Left lung (tissue), 10 donors: ENCODE measurements around the gene ZSWIM6. TPM values are rescaled to one million over a fixed set of nuclear protein-coding genes. Genes with fewer than 3 reads are reported as not detected.

Experiments used
- ATAC-seq: fragments of 200-7000 bp; cut with Tn5 transposase; one replicate; pipeline ENCODE4 v1.9.1; 2020; ENCODE audit warnings: moderate library complexity
- DNase-seq, 4 donors: peaks; one replicate each; pipeline ENCODE4 v3.0.0-alpha.2; 2013 to 2020
- H3K27ac ChIP-seq, 2 donors: fragments of 200-600 bp; sonication (generic) in 1 of 2; one replicate each; pipeline versions ENCODE4 v1.5.0 to v1.8.0; 2020 to 2021
- H3K27me3 ChIP-seq, 2 donors: fragments of 200-600 bp; sonication (generic) in 1 of 2; one replicate each; pipeline versions ENCODE4 v1.5.0 to v1.8.0; 2020 to 2021
- H3K36me3 ChIP-seq, 2 donors: fragments of 200-600 bp; sonication (generic) in 1 of 2; one replicate each; pipeline versions ENCODE4 v1.5.0 to v1.8.0; 2020 to 2021
- H3K4me1 ChIP-seq, 2 donors: fragments of 200-600 bp; one replicate each; pipeline ENCODE4 v1.8.0; 2021
- H3K4me3 ChIP-seq, 2 donors: fragments of 200-600 bp; sonication (generic) in 1 of 2; one replicate each; pipeline versions ENCODE4 v1.5.0 to v1.8.0; 2020 to 2021; ENCODE audit warnings: mild to moderate bottlenecking in 1 of 2
- H3K9me3 ChIP-seq, 2 donors: fragments of 200-600 bp; sonication (generic) in 1 of 2; one replicate each; pipeline versions ENCODE4 v1.5.0 to v1.8.0; 2020 to 2021
- CTCF ChIP-seq, 2 donors: fragments of 200-600 bp; sonication (generic) in 1 of 2; IDR thresholded peaks; one replicate each; pipeline versions ENCODE4 v1.5.0 to v1.8.0; 2021; ENCODE audit warnings: antibody characterized with exemption in 2 of 2
- intact Hi-C, 2 donors: fragments of 100-400 bp; cut with DNase I; formaldehyde crosslinking; loops; one replicate each; pipeline versions ENCODE4 v1.11.2 to v1.14.2; 2022
- polyA plus RNA-seq, 6 donors: library from polyadenylated mRNA; unstranded; fragments of 120-200 nt; gene quantifications; one replicate each; pipeline ENCODE4 v1.2.1, GENCODE V29; 2013; ENCODE audit not compliant: insufficient read length in 6 of 6
- total RNA-seq, 2 donors: library from RNA; stranded (reverse); fragmentation: NEBNext Ultra II Directional; extraction: Animal tissue kit (Norgen Biotek cat#: 25700); gene quantifications; one replicate each; pipeline ENCODE4 v1.2.1, GENCODE V29; 2021
- donor health status: DM: no; HTN: yes; CAD: no.
- donor health status: DM: no; HTN: no; CAD: no.

Gene ZSWIM6
- total and polyA plus RNA-seq, 8 donors, result 17.5 to 24.4 (median 22.3) TPM

- Histone ChIP-seq H3K27me3 (no peaks in the 10 kb centered on the region), H3K27ac (no peak overlapping the region), H3K9me3 (no peaks in the 10 kb centered on the region), H3K36me3 (no peaks in the 10 kb centered on the region), H3K4me3 (no peak overlapping the region), H3K4me1 (no peaks in the 10 kb centered on the region)
- DNase-seq, result no peak
- intact Hi-C loops, result no loop called here
- no peak for TF ChIP-seq CTCF (IDR thresholded peaks at IDR 0.05)
- ATAC-seq, result no peak
Observed at GRCh38 chr5:61366497-61367240, 34.6 kb downstream of the ZSWIM6 start.

- intact Hi-C loops, result no loop called here
- Histone ChIP-seq H3K9me3 (no peaks in the 10 kb centered on the region), H3K4me3 (no peak overlapping the region), H3K27ac (no peak overlapping the region), H3K27me3 (no peaks in the 10 kb centered on the region), H3K36me3 (no peaks in the 10 kb centered on the region), H3K4me1 (no peaks in the 10 kb centered on the region)
- DNase-seq (no peak), ATAC-seq (no peak)
- no peak for TF ChIP-seq CTCF (IDR thresholded peaks at IDR 0.05)
Observed at GRCh38 chr5:61370506-61370905, 38.4 kb downstream of the ZSWIM6 start.

GRCh38 chr5:61371474-61371873 is 39.4 kb downstream of the ZSWIM6 start:
- intact Hi-C loops, result no loop called here
- H3K9me3 ChIP-seq, result no peaks in the 10 kb centered on the region
- DNase-seq, result no peak
- no peak overlapping the region for H3K4me3 ChIP-seq
- ATAC-seq, result no peak
- H3K27me3 ChIP-seq, result no peaks in the 10 kb centered on the region
- no peaks in the 10 kb centered on the region for H3K4me1 ChIP-seq
- H3K27ac ChIP-seq, result no peak overlapping the region
- no peak for TF ChIP-seq CTCF (IDR thresholded peaks at IDR 0.05)
- H3K36me3 ChIP-seq, result no peaks in the 10 kb centered on the region

GRCh38 chr5:61379677-61380076 is 47.6 kb downstream of the ZSWIM6 start:
- no peak for ATAC-seq
- H3K4me3 ChIP-seq, result no peak overlapping the region
- DNase-seq, result no peak
- intact Hi-C loops, result no loop called here
- H3K4me1 ChIP-seq, result no peaks in the 10 kb centered on the region
- TF ChIP-seq CTCF (IDR thresholded peaks at IDR 0.05), result no peak
- no peaks in the 10 kb centered on the region for H3K9me3 ChIP-seq
- no peaks in the 10 kb centered on the region for H3K27me3 ChIP-seq
- no peak overlapping the region for H3K27ac ChIP-seq
- H3K36me3 ChIP-seq, result no peaks in the 10 kb centered on the region

GRCh38 chr5:61381968-61382367 is 49.9 kb downstream of the ZSWIM6 start:
- H3K4me1 ChIP-seq, result peaks cover 0 to 3% of the 10 kb centered on the region in 2 donors
- DNase-seq, result no peak
- no peak overlapping the region for H3K4me3 ChIP-seq
- no peak overlapping the region for H3K27ac ChIP-seq
- no peaks in the 10 kb centered on the region for H3K9me3 ChIP-seq
- H3K27me3 ChIP-seq, result no peaks in the 10 kb centered on the region
- H3K36me3 ChIP-seq, result no peaks in the 10 kb centered on the region
- no peak for ATAC-seq
- TF ChIP-seq CTCF (IDR thresholded peaks at IDR 0.05), result no peak
- intact Hi-C loops, result no loop called here
